NCI-H748 (cell line): ENCODE measurements around the gene TSPAN14.

Experiments used
- DNase-seq: peaks from one replicate; lab custom pipeline; 2025; ENCODE audit not compliant: unreplicated experiment; lab: John Stamatoyannopoulos, UW

The TSPAN14 gene

GRCh38 chr10:80454513-80455460 is 677 bp downstream of the TSPAN14 start:
- peak; percentile 36 for DNase-seq

DNA sequence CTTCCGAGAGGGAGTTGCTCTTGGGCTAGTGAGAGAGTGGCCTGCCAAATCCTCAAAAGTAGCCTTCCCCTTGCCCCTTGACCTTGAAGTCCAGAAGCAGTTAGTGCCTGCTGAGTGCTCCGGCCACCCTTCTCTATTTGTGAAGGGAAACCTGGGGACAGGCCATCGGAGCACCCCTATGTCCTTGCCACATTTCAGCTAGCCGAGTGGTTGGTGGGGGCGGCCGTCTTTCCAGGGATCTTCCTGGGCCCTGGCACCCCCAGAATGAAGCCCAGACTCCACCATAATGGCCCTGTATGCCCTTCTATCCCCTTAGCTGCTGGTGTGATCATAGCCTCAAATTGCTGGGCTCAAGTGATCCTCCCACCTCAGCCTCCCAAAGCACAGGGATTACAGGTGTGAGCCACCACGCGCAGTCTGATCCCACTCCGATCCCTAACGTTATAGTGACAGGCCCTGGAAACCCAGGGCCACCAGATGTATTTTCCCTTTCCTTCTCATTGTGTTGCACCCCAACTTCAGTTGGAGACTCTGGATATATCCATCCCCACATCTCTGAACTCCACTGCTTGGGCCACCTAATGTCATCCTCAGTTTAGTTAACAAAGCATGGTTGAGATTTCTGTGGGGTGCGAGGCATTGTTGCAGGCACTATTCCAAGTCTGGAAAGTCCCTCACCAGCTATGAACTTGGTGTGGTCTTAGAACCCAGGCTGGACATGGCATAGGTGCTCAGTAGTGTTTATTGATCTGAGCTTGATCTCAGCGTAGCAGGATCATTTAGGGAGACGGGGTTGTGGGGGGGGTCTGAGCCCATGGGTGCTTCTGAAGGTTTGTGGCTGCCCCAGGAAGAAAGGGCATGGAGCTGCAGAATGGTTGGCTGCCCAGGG is 1.6 kb downstream of the TSPAN14 start:
- no peak for DNase-seq

- no peak for DNase-seq
Measured at GRCh38 chr10:80457554-80458262, 3.6 kb downstream of the TSPAN14 start.

- no peak for DNase-seq
Measured at GRCh38 chr10:80458263-80458625, 4.1 kb downstream of the TSPAN14 start.

DNA sequence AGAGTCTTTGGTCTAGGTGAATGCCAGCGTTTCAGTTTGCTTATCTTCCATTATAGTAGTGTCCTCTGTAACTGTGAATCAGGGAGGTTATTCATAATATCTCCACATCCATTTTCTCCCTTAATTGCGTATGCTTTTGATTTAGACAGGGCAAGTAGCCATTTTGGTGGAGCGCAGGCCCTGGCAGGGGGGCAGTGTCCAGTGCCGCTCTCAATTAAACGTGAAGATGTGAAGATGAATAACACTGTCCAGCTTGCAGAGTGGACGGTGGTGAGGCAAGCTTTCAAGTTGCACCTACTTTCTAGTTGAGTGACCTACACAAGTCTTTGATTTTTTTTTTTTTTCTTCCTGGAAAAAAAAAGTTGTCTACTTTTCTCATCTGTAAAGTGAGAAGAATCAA is 4.5 kb downstream of the TSPAN14 start:
- no peak for DNase-seq

- DNase-seq, result peak; percentile 4
Measured at GRCh38 chr10:80459047-80459865, 5.1 kb downstream of the TSPAN14 start.

- peak; percentile 89 for DNase-seq
Measured at GRCh38 chr10:80460399-80461207, 6.5 kb downstream of the TSPAN14 start.

DNA sequence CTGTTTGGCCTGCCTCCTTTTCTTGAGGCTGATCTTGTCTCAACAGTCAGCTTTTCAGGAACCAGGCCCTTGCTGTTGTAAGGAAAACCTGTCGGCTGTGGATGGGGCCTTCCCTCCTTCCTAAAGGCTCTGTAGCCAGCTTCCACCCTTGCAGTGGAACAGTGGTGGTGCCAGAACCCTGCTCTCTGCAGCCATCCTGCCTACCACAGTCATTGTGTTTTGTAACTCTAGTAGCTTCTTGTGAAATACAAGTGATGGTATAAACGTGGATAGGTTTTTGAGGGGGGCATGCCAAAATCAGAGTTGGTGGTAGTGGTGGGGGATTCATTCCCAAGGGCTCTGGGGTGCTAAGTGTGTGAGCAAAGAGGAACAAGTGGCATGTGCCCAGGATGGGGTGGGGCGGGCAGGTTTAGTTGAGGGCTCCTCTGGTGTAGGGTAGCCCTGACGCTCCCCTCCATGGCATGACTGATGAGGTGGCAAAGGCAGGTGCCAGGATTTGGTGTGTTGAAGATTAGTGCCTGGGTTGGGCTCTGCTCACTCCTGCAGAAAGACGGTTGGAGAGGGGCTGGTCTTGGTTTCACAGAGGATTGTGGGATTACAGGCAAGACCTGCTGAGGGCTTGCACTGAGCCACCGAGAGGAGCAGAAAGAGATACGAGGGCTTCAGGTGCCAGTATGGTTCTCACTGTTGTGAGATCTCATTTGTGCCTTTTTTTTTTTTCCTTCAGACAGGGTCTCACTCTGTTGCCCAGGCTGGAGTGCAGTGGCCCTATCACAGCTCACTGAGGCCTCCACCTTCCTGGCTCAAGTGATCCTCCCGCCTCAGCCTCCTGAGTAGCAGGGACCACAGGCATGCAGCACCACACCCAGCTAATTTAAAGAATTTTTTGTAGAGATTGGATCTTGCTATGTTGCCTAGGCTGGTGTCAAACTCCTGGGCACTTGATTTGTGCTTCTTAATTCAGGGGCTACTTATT is 7.4 kb downstream of the TSPAN14 start:
- no peak for DNase-seq

- no peak for DNase-seq
Measured at GRCh38 chr10:80462299-80462980, 8.3 kb downstream of the TSPAN14 start.

DNA sequence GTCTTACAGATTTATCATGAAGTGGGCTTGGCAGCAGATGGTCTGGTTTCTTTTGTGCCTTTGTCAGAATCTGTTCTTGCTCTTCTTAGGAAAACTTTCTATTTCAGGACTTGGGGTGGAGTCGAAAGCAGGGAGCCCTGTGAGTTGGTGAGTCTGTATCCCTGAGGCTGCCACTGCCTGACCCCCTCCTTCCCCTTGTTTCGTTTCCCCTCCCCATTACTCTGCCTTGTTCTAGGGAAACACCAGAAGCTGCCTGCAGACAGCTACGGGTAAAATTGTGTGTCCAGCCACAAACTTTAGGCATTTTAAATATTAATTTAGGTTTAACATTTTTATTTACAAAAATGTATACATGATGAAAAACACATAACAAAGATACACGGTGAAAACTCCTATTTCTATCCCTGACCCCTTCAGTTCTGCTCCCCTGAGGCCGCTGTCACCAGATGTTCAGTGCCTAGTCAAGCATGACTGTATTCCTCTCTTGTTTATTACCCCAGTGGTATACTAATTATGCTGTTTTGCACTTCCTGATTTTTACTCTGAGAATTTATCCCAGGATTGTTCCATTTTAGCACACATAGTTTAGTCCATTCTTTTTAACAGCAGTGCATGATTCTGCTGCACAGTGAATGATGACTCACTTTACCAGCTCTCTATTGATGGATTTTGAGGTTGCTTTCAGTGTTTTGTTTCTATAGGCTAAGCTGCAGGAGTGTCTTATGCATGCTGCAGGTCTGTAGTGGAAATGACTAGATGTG is 9.1 kb downstream of the TSPAN14 start:
- DNase-seq, result peak; percentile 11

DNA sequence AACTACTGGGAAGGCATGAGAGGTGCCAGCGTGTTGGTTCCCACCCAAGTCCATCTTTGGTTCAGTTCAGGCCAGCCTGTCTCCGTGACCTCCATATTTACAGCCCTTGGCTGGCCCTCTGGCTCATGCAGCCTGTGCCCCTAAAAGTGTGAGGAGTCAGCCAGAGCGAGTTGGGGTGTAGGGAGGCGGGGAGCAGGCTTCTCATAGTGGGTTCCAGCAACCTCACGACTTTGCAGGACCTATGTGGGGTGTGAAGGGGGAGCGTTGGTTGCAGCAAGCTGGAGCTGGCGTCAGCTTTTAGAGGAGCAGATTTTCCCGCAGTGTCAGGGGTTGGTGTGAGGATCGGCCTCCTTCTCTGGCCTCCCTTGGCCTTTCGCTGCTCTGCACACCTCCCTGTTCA is 9.8 kb downstream of the TSPAN14 start:
- no peak for DNase-seq

GRCh38 chr10:80464557-80465450 is 10.7 kb downstream of the TSPAN14 start:
- peak; percentile 9 for DNase-seq

DNA sequence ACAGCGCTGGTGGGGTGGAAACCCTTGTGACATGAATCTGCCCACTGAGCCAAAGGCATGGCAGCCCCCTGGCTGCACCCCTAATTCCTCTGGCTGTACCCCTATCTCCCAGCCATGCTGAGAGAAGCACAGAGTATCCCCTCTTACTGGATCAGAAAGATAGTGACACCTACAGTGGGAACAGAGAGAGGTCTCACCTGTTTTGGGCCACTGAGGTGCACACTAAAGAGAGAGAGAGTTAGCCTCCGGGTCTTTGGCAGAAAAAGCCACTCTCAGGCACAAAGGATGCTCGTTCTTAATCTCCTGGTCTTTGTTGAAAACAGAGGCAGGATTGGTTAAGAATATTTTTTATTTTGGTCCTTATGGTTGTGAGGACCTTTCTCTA is 11.3 kb downstream of the TSPAN14 start:
- no peak for DNase-seq

GRCh38 chr10:80465839-80466590 is 11.9 kb downstream of the TSPAN14 start:
- DNase-seq, result no peak

GRCh38 chr10:80466724-80467326 is 12.7 kb downstream of the TSPAN14 start:
- no peak for DNase-seq
